ENCODE measurements around the gene SCGB3A1. TPM values are rescaled to one million over a fixed set of nuclear protein-coding genes. Genes with fewer than 3 reads are reported as not detected.

Gene SCGB3A1
- total RNA-seq, 1 experiment from 2014 or later, result not detected

DNA sequence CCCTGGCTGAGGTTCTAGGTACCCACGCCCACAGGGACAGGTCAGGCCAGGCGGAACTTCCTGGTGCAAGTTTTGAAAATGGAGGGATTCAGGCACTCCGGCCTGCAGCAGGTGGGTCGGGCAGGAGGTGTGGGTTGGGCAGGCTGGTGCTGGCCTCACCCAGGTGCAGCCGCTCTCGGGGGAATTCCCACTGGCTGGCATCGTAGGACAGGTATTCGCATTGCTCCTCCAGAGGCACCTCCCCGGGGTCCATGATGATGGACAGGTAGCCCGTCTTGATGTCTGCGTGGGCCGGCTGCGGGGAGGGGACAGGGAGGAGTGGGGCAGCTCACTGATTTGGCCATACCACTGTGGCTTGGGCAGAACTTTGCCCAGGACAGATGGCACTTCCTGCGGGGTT is 28.7 kb upstream of the SCGB3A1 start:
- no peak overlapping the region for H3K9ac ChIP-seq (ENCODE audit: extremely low read depth, insufficient read length, low read length)
- no peak overlapping the region for H3K18ac ChIP-seq (ENCODE audit: insufficient read length, low read depth, low read length)
- peaks cover 6 to 8% of the 10 kb centered on the region in 2 experiments; a peak in 3 of 4 replicates for H3K4me1 Mint-ChIP-seq

More for the DNA sequence above, 28.7 kb upstream of the SCGB3A1 start:
- no peak overlapping the region for H4K5ac ChIP-seq (ENCODE audit: insufficient read length, low read depth, low read length)
- peaks cover 0 to 5% (median 0%) of the 10 kb centered on the region in 3 experiments; a peak in 2 of 7 replicates for H3K36me3 Mint-ChIP-seq (ENCODE audit: insufficient read depth in 1 of 3, low read depth in 3 of 3)
- no peak overlapping the region for H3K23ac ChIP-seq (ENCODE audit: insufficient read length, low read depth, low read length)
- H3K27me3 ChIP-seq (ENCODE audit: insufficient read depth, low read length), result peaks cover 3% of the 10 kb centered on the region; the same call in 1 of the 2 replicates
- H3K79me1 ChIP-seq (ENCODE audit: insufficient read depth, low read depth, low read length, poor library complexity, severe bottlenecking), result no peaks in the 10 kb centered on the region
- H3K23me2 ChIP-seq (ENCODE audit: insufficient read length, low read depth, low read length, poor library complexity, severe bottlenecking), result peaks cover 4% of the 10 kb centered on the region
- no peak overlapping the region for H3K27ac Mint-ChIP-seq
- peaks cover 17% of the 10 kb centered on the region for H3K27me3 Mint-ChIP-seq (ENCODE audit: low read depth)
- no peak overlapping the region for H3K4ac ChIP-seq (ENCODE audit: low read depth, low read length)
- WGBS (ENCODE audit: extremely low coverage, insufficient read length, low lambda C conversion rate), result no CpG with 5 or more reads among the region's 14 CpGs
- H2AFZ ChIP-seq (ENCODE audit: low read length), result no peak overlapping the region
- H2BK15ac ChIP-seq (ENCODE audit: low read depth, low read length), result no peak overlapping the region
- H2BK120ac ChIP-seq (ENCODE audit: low read depth, low read length, poor library complexity, severe bottlenecking), result no peak overlapping the region
- TF ChIP-seq, protein P1, sequence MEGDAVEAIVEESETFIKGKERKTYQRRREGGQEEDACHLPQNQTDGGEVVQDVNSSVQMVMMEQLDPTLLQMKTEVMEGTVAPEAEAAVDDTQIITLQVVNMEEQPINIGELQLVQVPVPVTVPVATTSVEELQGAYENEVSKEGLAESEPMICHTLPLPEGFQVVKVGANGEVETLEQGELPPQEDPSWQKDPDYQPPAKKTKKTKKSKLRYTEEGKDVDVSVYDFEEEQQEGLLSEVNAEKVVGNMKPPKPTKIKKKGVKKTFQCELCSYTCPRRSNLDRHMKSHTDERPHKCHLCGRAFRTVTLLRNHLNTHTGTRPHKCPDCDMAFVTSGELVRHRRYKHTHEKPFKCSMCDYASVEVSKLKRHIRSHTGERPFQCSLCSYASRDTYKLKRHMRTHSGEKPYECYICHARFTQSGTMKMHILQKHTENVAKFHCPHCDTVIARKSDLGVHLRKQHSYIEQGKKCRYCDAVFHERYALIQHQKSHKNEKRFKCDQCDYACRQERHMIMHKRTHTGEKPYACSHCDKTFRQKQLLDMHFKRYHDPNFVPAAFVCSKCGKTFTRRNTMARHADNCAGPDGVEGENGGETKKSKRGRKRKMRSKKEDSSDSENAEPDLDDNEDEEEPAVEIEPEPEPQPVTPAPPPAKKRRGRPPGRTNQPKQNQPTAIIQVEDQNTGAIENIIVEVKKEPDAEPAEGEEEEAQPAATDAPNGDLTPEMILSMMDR (conservative IDR thresholded peaks at IDR 0.05), result no peak
- H2BK5ac ChIP-seq (ENCODE audit: insufficient read length, low read length), result no peak overlapping the region
- H2BK20ac ChIP-seq (ENCODE audit: low read depth, low read length, poor library complexity, severe bottlenecking), result no peak overlapping the region
- H3K27ac ChIP-seq (ENCODE audit: insufficient read length, low read depth, low read length), result no peak overlapping the region
- H3K4me3 Mint-ChIP-seq, result peak overlapping the region in 1 of 2 experiments; percentile 65; a peak in 2 of 5 replicates
- H3K4me2 ChIP-seq (ENCODE audit: insufficient read depth, insufficient read length, low read length), result no peak overlapping the region
- H3K9me3 Mint-ChIP-seq, result no peaks in the 10 kb centered on the region
- no peak overlapping the region for H4K8ac ChIP-seq (replicated peaks; ENCODE audit: insufficient read length, low read depth, low read length)
- no peak overlapping the region for H2AK5ac ChIP-seq (ENCODE audit: insufficient read length, low read length)
- no peak overlapping the region for H2BK12ac ChIP-seq (ENCODE audit: insufficient read length, low read depth, low read length)
- H3K9me3 ChIP-seq (ENCODE audit: control insufficient read depth, low read depth, low read length), result no peaks in the 10 kb centered on the region
- H3K56ac ChIP-seq (ENCODE audit: insufficient read length, low read depth, low read length), result no peak overlapping the region
- no peaks in the 10 kb centered on the region for H3K4me1 ChIP-seq (ENCODE audit: insufficient read depth, low read length)
- H4K91ac ChIP-seq (ENCODE audit: insufficient read length, low read depth, low read length), result no peak overlapping the region
- H4K20me1 ChIP-seq (ENCODE audit: control insufficient read depth, insufficient read depth, insufficient read length), result no peaks in the 10 kb centered on the region
- DNase-seq, result no peak
- H3K79me2 ChIP-seq (ENCODE audit: insufficient read depth, low read length), result no peaks in the 10 kb centered on the region
- H3T11ph ChIP-seq (ENCODE audit: low read length), result no peak overlapping the region
- H3K14ac ChIP-seq (ENCODE audit: insufficient read depth, low read length), result no peak overlapping the region
